ENCODE data around the gene CACNG1.

DNA sequence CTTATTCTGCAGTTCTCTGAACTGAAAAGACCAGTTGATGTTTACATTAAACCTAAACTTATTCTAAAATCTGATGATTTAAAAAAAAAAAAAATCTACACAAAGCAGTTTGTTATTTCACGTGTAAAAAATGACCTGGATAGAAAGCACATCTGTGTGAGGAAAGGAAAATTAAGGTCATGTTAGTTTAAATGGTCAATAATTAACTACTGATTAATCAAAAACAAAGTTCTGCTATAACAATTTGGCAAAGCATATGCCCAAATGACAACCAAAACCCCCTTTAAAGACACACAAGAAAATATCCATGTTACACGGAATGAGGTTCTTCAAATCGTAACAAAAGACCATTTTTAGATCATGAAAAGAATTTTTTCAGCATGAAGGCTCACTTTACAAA is 30.4 kb downstream of the CACNG1 start:
- TF ChIP-seq, protein P1, sequence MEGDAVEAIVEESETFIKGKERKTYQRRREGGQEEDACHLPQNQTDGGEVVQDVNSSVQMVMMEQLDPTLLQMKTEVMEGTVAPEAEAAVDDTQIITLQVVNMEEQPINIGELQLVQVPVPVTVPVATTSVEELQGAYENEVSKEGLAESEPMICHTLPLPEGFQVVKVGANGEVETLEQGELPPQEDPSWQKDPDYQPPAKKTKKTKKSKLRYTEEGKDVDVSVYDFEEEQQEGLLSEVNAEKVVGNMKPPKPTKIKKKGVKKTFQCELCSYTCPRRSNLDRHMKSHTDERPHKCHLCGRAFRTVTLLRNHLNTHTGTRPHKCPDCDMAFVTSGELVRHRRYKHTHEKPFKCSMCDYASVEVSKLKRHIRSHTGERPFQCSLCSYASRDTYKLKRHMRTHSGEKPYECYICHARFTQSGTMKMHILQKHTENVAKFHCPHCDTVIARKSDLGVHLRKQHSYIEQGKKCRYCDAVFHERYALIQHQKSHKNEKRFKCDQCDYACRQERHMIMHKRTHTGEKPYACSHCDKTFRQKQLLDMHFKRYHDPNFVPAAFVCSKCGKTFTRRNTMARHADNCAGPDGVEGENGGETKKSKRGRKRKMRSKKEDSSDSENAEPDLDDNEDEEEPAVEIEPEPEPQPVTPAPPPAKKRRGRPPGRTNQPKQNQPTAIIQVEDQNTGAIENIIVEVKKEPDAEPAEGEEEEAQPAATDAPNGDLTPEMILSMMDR (IDR thresholded peaks at IDR 0.05): no peak
- TF ChIP-seq EZH2 (IDR thresholded peaks at IDR 0.05): no peak

Data from neural progenitor cell (in vitro differentiated cells).